ENCODE measurements around the gene BPIFB4. TPM values are rescaled to one million over a fixed set of nuclear protein-coding genes. Genes with fewer than 3 reads are reported as not detected.
"Not testable (repeated sequence)": the region's sequence is repeated elsewhere in the genome, so short reads cannot be mapped to it uniquely, and the experiment has no call there.

Gene BPIFB4
- total and polyA plus RNA-seq, 2 of the 4 experiments (the other 2 are of a cell fraction) = not detected

DNA sequence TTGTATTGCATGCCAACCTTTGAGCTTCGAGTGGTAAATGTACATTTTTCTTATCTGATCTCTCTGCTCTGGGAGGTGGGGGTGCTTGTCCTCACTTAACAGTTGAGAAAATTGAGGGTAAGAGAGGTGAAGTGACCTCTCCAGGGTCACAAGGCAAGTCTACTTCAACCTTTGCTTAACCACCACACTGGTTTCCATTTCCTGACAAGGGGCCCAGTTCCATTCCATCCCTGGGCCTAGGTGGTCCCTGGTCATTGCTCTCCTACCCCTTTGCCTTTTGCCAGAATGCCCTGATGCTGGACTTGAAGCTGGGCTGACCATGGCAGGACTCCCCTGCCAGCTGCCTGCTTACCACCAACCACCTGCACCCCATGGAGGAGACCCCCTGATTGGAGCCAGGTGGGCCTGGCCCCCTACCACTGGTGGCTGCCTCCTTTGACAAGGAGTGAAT lies 35.7 kb upstream of the BPIFB4 start:
- CTCF ChIA-PET = no interaction called here
- no CpG with 5 or more reads among the region's 1 CpG for WGBS, 2 experiments (ENCODE audit: extremely low coverage in 2 of 2, insufficient read length in 1 of 2)
- in situ Hi-C loops (cut with MboI; ENCODE audit: low sequenced_read_pairs) = no loop called here

DNA sequence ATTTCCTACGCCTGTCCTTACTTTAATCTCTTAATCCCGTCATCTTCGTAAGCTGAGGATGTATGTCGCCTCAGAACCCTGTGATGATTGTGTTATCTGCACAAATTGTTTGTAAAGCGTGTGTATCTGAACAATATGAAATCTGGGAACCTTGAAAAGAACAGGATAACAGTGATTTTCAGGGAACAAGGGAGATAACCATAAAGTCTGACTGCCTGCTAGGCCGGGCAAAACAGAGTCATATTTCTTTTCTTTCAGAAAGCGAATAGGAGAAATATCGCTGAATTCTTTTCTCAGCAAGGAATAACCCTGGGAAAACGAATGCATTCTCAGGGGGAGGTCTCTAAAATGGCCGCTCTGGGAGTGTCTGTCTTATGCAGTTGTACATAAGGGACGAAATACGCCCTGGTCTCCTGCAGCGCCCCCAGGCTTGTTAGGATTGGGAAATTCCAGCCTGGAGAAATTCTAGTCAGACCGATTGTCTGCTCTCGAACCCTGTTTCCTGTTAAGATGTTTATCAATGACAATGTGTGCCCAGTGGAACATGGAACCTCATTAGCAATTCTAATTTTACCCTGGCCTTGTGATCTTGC lies 34.2 kb upstream of the BPIFB4 start:
- in situ Hi-C loops (cut with MboI; ENCODE audit: low sequenced_read_pairs); H2AK5ac ChIP-seq (ENCODE audit: low read depth, low read length): not testable (repeated sequence)

More for the DNA sequence above, 35.7 kb upstream of the BPIFB4 start:
- H3K27me3 ChIP-seq (ENCODE audit: control insufficient read depth, insufficient read depth, low read length) = no peaks in the 10 kb centered on the region
- no peak overlapping the region for H3K14ac ChIP-seq (replicated peaks; ENCODE audit: low read depth, low read length)
- H2BK120ac ChIP-seq (ENCODE audit: low read depth, low read length) = no peak overlapping the region
- H3K9me1 ChIP-seq (ENCODE audit: insufficient read depth, low read length) = no peaks in the 10 kb centered on the region
- no peak overlapping the region for H3K27ac ChIP-seq (ENCODE audit: insufficient read depth, low read length)
- no peak overlapping the region for H2AK5ac ChIP-seq (ENCODE audit: low read depth, low read length)
- H2AK9ac ChIP-seq (replicated peaks; ENCODE audit: low read depth, low read length, poor library complexity) = no peak overlapping the region
- ATAC-seq (ENCODE audit: low read depth) (no peak), DNase-seq (no peak)
- 0 out of 2 replicates have a peak, but pooled peaks cover 2% of the 10 kb centered on the region for H3K9me3 ChIP-seq (ENCODE audit: control insufficient read depth, insufficient read depth, low read length)
- TF ChIP-seq POLR2A (IDR thresholded peaks at IDR 0.05; ENCODE audit: low read depth, low read length) (no peak), BHLHE40 (IDR thresholded peaks at IDR 0.05; ENCODE audit: low read depth, low read length) (no peak), NFE2L2 (IDR thresholded peaks at IDR 0.05; ENCODE audit: low read depth, low read length) (no peak), MXI1 (IDR thresholded peaks at IDR 0.05; ENCODE audit: borderline replicate concordance, low read depth, low read length) (no peak), SMC3 (IDR thresholded peaks at IDR 0.05; ENCODE audit: low read depth, low read length) (no peak), CHD1 (IDR thresholded peaks at IDR 0.05; ENCODE audit: low read depth, low read length) (no peak)
- TF ChIP-seq, protein P1, sequence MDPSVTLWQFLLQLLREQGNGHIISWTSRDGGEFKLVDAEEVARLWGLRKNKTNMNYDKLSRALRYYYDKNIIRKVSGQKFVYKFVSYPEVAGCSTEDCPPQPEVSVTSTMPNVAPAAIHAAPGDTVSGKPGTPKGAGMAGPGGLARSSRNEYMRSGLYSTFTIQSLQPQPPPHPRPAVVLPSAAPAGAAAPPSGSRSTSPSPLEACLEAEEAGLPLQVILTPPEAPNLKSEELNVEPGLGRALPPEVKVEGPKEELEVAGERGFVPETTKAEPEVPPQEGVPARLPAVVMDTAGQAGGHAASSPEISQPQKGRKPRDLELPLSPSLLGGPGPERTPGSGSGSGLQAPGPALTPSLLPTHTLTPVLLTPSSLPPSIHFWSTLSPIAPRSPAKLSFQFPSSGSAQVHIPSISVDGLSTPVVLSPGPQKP (IDR thresholded peaks at IDR 0.05; ENCODE audit: borderline replicate concordance, low read depth, low read length) = no peak
- no peak overlapping the region for H3K18ac ChIP-seq (ENCODE audit: low read depth, low read length)
- no peak overlapping the region for H3K9ac ChIP-seq (ENCODE audit: low read depth, low read length)
- H4K91ac ChIP-seq (ENCODE audit: insufficient read depth, low read depth, low read length) = no peak overlapping the region
- no peak overlapping the region for H2BK15ac ChIP-seq (ENCODE audit: low read depth, low read length)
- POLR2A ChIA-PET (ENCODE audit: unreplicated experiment) = no interaction called here
- H4K5ac ChIP-seq (ENCODE audit: low read depth, low read length) = no peak overlapping the region
- H3K4me1 ChIP-seq (ENCODE audit: control insufficient read depth, insufficient read depth, low read length) = no peaks in the 10 kb centered on the region
- no peak overlapping the region for H2BK5ac ChIP-seq (ENCODE audit: low read depth, low read length, poor library complexity, severe bottlenecking)
- H3K56ac ChIP-seq (ENCODE audit: extremely low read depth, insufficient read depth, low read length) = no peak overlapping the region
- no peaks in the 10 kb centered on the region for H4K20me1 ChIP-seq (ENCODE audit: insufficient read depth, low read length)
- no peak overlapping the region for H3K4me2 ChIP-seq (ENCODE audit: low read depth, low read length)
- intact Hi-C loops (cut with micrococcal nuclease) = no loop called here
- no peak overlapping the region for H2BK20ac ChIP-seq (ENCODE audit: low read depth, low read length)
- no peak overlapping the region for H3K23ac ChIP-seq (ENCODE audit: low read depth, low read length)
- no peaks in the 10 kb centered on the region for H3K36me3 ChIP-seq (ENCODE audit: control insufficient read depth, insufficient read depth, low read length)
- no peak overlapping the region for H3K4me3 ChIP-seq (ENCODE audit: insufficient read depth, low read depth, low read length)
- dilution Hi-C loops (cut with HindIII; ENCODE audit: low sequenced_read_pairs, unreplicated experiment) = no loop called here
- H3K4ac ChIP-seq (ENCODE audit: low read depth, low read length) = no peak overlapping the region
- no peak overlapping the region for H4K8ac ChIP-seq (ENCODE audit: low read depth in 2 of 2, low read length in 2 of 2)
- no peak overlapping the region for H2AFZ ChIP-seq (replicated peaks; ENCODE audit: low read length, poor library complexity)
- H3K79me1 ChIP-seq (ENCODE audit: low read depth in 1 of 2, low read length in 2 of 2) = no peaks in the 10 kb centered on the region
- BruUV-seq (replicated peaks) = no TSS peak

More for the DNA sequence above, 34.2 kb upstream of the BPIFB4 start:
- H3K36me3 ChIP-seq (ENCODE audit: control insufficient read depth, insufficient read depth, low read length); H3K23ac ChIP-seq (ENCODE audit: low read depth, low read length); H2BK15ac ChIP-seq (ENCODE audit: low read depth, low read length); H2AFZ ChIP-seq (replicated peaks; ENCODE audit: low read length, poor library complexity); H4K20me1 ChIP-seq (ENCODE audit: insufficient read depth, low read length); DNase-seq; POLR2A ChIA-PET (ENCODE audit: unreplicated experiment); H3K56ac ChIP-seq (ENCODE audit: extremely low read depth, insufficient read depth, low read length); H3K9me3 ChIP-seq (ENCODE audit: control insufficient read depth, insufficient read depth, low read length); H3K27ac ChIP-seq (ENCODE audit: insufficient read depth, low read length); H2BK5ac ChIP-seq (ENCODE audit: low read depth, low read length, poor library complexity, severe bottlenecking); H4K8ac ChIP-seq (ENCODE audit: low read depth in 2 of 2, low read length in 2 of 2); H3K4me1 ChIP-seq (ENCODE audit: control insufficient read depth, insufficient read depth, low read length); H3K14ac ChIP-seq (replicated peaks; ENCODE audit: low read depth, low read length); H3K18ac ChIP-seq (ENCODE audit: low read depth, low read length); H2BK120ac ChIP-seq (ENCODE audit: low read depth, low read length); CTCF ChIA-PET; H3K9ac ChIP-seq (ENCODE audit: low read depth, low read length); ATAC-seq (ENCODE audit: low read depth); H3K79me1 ChIP-seq (ENCODE audit: low read depth in 1 of 2, low read length in 2 of 2); H3K4me3 ChIP-seq (ENCODE audit: insufficient read depth, low read depth, low read length); H3K9me1 ChIP-seq (ENCODE audit: insufficient read depth, low read length); H3K4ac ChIP-seq (ENCODE audit: low read depth, low read length); H3K4me2 ChIP-seq (ENCODE audit: low read depth, low read length); H3K27me3 ChIP-seq (ENCODE audit: control insufficient read depth, insufficient read depth, low read length); H2AK9ac ChIP-seq (replicated peaks; ENCODE audit: low read depth, low read length, poor library complexity); H4K5ac ChIP-seq (ENCODE audit: low read depth, low read length); H2BK20ac ChIP-seq (ENCODE audit: low read depth, low read length); intact Hi-C loops (cut with micrococcal nuclease); H4K91ac ChIP-seq (ENCODE audit: insufficient read depth, low read depth, low read length); dilution Hi-C loops (cut with HindIII; ENCODE audit: low sequenced_read_pairs, unreplicated experiment); BruUV-seq (replicated peaks): not testable (repeated sequence)
- 47% methylated on average over 5 of the region's 15 CpGs; no CpG with 5 or more reads in 1 of the 2 experiments for WGBS, 2 experiments (ENCODE audit: extremely low coverage in 2 of 2, insufficient read length in 1 of 2)

Data from IMR-90 (cell line).